Measurements from ENCODE around the gene GABPB1.
"Not testable (repeated sequence)": the region's sequence is repeated elsewhere in the genome, so short reads cannot be mapped to it uniquely, and the experiment has no call there.

Gene GABPB1

DNA sequence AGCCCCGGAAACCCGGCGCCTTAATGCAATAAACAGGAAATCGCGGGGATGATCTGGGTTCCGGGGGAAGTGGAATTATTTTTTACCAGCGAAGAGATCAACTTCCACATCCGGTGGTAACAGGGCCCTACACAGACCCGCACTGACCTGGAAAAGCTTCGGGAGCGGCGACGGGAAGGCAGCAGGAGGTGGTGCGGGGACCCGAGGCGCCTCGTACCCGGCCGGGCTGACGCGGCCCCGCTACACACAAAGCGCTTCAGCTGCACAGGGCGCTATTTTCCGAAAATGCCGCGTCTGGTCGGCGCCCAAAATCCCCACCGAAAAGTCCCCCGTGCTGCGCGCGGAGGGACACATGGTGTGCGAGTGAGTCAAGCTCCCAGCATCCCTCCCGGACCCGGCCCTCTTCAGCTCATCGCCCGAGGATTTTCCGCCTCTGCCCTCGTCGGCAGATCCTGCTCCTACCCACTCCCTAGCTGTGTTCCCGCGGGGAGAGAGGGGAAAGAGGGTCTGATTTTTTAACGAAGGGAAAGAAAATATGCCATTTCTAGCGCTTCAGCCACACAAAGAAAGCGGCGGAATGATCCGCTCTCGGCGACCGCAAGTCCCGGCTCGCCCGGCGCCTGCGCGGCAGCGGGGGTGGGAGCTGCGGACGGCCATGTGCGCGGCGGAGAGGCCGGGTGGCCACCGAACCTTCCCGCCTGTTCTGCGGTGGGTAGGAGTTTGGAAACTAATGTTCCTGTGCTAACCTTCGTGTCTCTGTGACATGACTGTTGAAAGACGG, at the start of gene GABPB1:
Gene GABPB1, minus strand, starts transcription at position 361 of the 781 bp plus-strand sequence. CDS start 45,400 bp downstream, outside the sequence.
- TF ChIP-seq, protein P1, sequence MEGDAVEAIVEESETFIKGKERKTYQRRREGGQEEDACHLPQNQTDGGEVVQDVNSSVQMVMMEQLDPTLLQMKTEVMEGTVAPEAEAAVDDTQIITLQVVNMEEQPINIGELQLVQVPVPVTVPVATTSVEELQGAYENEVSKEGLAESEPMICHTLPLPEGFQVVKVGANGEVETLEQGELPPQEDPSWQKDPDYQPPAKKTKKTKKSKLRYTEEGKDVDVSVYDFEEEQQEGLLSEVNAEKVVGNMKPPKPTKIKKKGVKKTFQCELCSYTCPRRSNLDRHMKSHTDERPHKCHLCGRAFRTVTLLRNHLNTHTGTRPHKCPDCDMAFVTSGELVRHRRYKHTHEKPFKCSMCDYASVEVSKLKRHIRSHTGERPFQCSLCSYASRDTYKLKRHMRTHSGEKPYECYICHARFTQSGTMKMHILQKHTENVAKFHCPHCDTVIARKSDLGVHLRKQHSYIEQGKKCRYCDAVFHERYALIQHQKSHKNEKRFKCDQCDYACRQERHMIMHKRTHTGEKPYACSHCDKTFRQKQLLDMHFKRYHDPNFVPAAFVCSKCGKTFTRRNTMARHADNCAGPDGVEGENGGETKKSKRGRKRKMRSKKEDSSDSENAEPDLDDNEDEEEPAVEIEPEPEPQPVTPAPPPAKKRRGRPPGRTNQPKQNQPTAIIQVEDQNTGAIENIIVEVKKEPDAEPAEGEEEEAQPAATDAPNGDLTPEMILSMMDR (IDR thresholded peaks at IDR 0.05; ENCODE audit: control insufficient read depth, insufficient read depth, low read depth, low read length, missing control alignments), result no peak

GRCh38 chr15:50391561-50391960, 36.6 kb upstream of the GABPB1 start:
- not testable (repeated sequence) for DNase-seq (ENCODE audit: low read depth); H3K4me3 ChIP-seq (ENCODE audit: control insufficient read depth, low read depth, low read length)

More for the DNA sequence above, at the start of gene GABPB1:
- peak within 1 kb of the TSS; percentile 93 for H3K4me3 ChIP-seq (ENCODE audit: control insufficient read depth, low read depth, low read length)
- peak; percentile 89 for DNase-seq (ENCODE audit: low read depth)

DNA sequence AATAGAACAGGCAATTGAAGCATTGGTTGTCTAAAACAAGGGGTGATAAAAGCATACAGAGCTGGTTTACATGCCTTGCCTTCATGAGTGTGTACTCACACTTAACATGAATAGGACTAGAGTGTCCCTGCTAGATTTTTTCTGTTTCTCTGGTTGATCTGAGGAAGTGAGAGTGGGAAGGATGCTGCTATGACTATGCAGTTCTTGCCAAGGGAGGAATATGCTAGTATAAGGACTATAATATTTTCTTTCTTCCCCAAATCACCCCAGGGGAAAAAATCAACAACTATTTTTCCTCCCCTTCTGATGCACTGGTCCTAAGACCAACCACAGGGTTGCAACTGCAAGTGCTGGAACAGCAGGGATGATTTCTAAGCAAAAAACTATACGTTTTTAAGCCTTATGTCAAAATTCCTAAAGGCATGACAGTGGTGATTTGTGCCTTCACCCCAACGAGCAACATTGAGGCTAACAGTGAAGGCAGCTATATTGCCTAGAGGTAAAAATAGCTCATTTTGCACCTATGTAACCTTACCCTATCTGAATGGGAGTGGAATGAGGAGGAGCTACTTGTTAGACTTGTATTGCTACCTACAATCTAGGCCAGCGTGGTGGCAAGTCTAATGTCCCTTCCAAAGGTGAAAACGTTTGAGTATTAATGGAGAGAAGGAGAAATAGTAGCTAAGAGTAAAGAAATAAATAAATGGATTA, 35.7 kb upstream of the GABPB1 start:
- no peak overlapping the region for H3K4me3 ChIP-seq (ENCODE audit: control insufficient read depth, low read depth, low read length)
- DNase-seq (ENCODE audit: low read depth), result no peak
- TF ChIP-seq, protein P1 (IDR thresholded peaks at IDR 0.05; ENCODE audit: control insufficient read depth, insufficient read depth, low read depth, low read length, missing control alignments), result no peak

DNA sequence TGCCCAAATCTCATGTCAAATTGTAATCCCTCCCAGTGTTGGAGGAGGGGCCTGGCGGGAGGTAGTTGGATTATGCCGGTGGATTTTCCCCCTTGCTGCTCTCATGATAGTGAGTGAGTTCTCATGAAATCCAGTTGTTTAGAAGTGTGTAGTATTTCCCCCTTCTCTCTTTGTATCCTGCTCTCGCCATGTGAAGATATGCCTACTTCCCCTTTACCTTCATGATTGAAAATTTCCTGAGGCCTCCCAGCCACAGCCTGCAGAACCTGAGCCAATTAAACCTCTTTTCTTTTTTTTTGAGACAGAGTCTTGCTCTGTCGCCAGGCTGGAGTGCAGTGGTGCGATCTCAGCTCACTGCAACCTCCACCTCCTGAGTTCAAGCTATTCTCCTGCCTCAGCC, 27.4 kb upstream of the GABPB1 start:
- not testable (repeated sequence) for DNase-seq (ENCODE audit: low read depth); H3K4me3 ChIP-seq (ENCODE audit: control insufficient read depth, low read depth, low read length)

DNA sequence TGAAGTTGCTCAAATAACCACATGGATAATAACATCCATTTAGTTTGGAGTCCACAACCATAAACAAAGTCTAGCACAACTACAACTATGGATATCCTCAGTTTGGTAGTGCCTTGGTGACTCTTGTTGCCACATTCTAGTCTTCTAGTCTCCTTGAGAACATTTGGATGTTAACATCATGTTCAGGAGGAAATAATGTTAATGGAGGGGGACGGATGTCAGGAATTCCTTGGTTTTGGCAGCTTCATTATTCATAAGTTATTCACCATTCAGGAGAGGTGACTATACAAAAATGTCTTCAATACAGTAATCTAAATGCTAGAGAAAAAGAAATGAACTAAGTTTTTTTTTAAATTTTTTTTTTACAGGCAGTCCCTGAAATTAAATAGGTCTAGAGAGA, 26.4 kb upstream of the GABPB1 start:
- no peak for DNase-seq (ENCODE audit: low read depth)

DNA sequence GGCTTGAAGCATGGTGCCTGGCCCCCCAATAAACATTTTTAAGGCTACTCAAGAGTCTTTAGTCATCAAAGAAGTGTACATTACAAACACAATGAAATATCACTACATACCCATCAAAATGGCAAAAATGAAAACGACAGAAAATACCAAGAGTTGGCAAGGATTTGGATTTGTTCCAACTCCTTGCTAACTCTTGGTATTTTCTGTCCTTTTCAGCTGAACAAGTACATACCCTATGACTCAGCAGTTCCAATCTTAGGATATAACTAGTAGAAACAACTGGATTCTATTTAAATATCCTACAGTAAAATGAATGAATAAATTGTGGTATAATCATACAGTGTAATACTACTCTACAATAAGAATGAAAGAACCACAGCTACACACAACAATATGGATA, 25.1 kb upstream of the GABPB1 start:
- DNase-seq (ENCODE audit: low read depth), result no peak
- TF ChIP-seq, protein P1 (IDR thresholded peaks at IDR 0.05; ENCODE audit: control insufficient read depth, insufficient read depth, low read depth, low read length, missing control alignments), result no peak
- H3K4me3 ChIP-seq (ENCODE audit: control insufficient read depth, low read depth, low read length), result no peak overlapping the region

More for the DNA sequence above, 26.4 kb upstream of the GABPB1 start:
- H3K4me3 ChIP-seq (ENCODE audit: control insufficient read depth, low read depth, low read length), result no peak overlapping the region
- TF ChIP-seq, protein P1 (IDR thresholded peaks at IDR 0.05; ENCODE audit: control insufficient read depth, insufficient read depth, low read depth, low read length, missing control alignments), result no peak

- DNase-seq (ENCODE audit: low read depth); H3K4me3 ChIP-seq (ENCODE audit: control insufficient read depth, low read depth, low read length): not testable (repeated sequence)
Measured at GRCh38 chr15:50379413-50379812, 24.4 kb upstream of the GABPB1 start.

- DNase-seq (ENCODE audit: low read depth), result no peak
- no peak overlapping the region for H3K4me3 ChIP-seq (ENCODE audit: control insufficient read depth, low read depth, low read length)
- TF ChIP-seq, protein P1 (IDR thresholded peaks at IDR 0.05; ENCODE audit: control insufficient read depth, insufficient read depth, low read depth, low read length, missing control alignments), result no peak
Measured at GRCh38 chr15:50378776-50379175, 23.8 kb upstream of the GABPB1 start.
